Fibroblast of lung (primary cell): ENCODE data around the gene CNPPD1. TPM values are rescaled to one million over a fixed set of nuclear protein-coding genes. Genes with fewer than 3 reads are reported as not detected.
A peak's percentile ranks its signal among the peaks of the same experiment; 100 is the strongest.

ENCODE experiments used
- DNase-seq, 2 donors: peaks; one replicate each; pipeline versions ENCODE4 v3.0.0 to v3.0.0-alpha.2; 2010; ENCODE audit warnings: low read depth in 2 of 2
- H2AFZ ChIP-seq: 2 replicates; pipeline ENCODE4 v1.5.1; 2012; ENCODE audit warnings: low read length, control low read depth, inconsistent platforms
- H3K27ac ChIP-seq: 2 replicates; pipeline ENCODE4 v1.5.1; 2011; ENCODE audit warnings: low read length, control low read depth; ENCODE audit not compliant: insufficient read depth
- H3K27me3 ChIP-seq: 2 replicates; pipeline ENCODE4 v1.5.1; 2011; ENCODE audit warnings: mild to moderate bottlenecking, low read length; ENCODE audit not compliant: control insufficient read depth, insufficient read depth
- H3K36me3 ChIP-seq: 2 replicates; pipeline ENCODE4 v1.5.1; 2011; ENCODE audit warnings: low read length; ENCODE audit not compliant: control insufficient read depth, insufficient read depth
- H3K4me1 ChIP-seq: 2 replicates; pipeline ENCODE4 v1.5.1; 2011; ENCODE audit warnings: low read length; ENCODE audit not compliant: control insufficient read depth, insufficient read depth; ENCODE audit errors: extremely low read depth
- H3K4me2 ChIP-seq: 2 replicates; pipeline ENCODE4 v1.5.1; 2011; ENCODE audit warnings: low read length, control low read depth; ENCODE audit not compliant: insufficient read depth; ENCODE audit errors: extremely low read depth
- H3K4me3 ChIP-seq, 4 experiments: fragments of 200-600 bp in 1 of 4; sonication (generic) in 1 of 4; replicated peaks in 1 of 4; 2 replicates each; pipeline ENCODE4 v1.5.1; 2011 to 2016; ENCODE audit warnings: low read length in 4 of 4, low read depth in 3 of 4, mild to moderate bottlenecking in 3 of 4, control low read depth in 2 of 4, inconsistent platforms in 1 of 4, mixed read lengths in 1 of 4; ENCODE audit not compliant: insufficient read depth in 1 of 4; ENCODE audit errors: control extremely low read depth in 1 of 4
- H3K79me2 ChIP-seq: 2 replicates; pipeline ENCODE4 v1.5.1; 2012; ENCODE audit warnings: mild to moderate bottlenecking, low read length, inconsistent platforms; ENCODE audit not compliant: control insufficient read depth, insufficient read depth
- H3K9ac ChIP-seq: 2 replicates; pipeline ENCODE4 v1.5.1; 2011; ENCODE audit warnings: mild to moderate bottlenecking, low read length, control low read depth; ENCODE audit not compliant: insufficient read depth
- H3K9me3 ChIP-seq: 2 replicates; pipeline ENCODE4 v1.5.1; 2012; ENCODE audit warnings: low read depth, low read length; ENCODE audit not compliant: control insufficient read depth, insufficient read depth
- H4K20me1 ChIP-seq: 2 replicates; pipeline ENCODE4 v1.5.1; 2011; ENCODE audit warnings: low read length; ENCODE audit not compliant: control insufficient read depth, insufficient read depth; ENCODE audit errors: extremely low read depth
- EZH2 ChIP-seq: IDR thresholded peaks from 2 replicates; pipeline ENCODE4 v1.5.1; 2012; ENCODE audit warnings: low read length, control low read depth, mild to moderate bottlenecking; ENCODE audit errors: missing control alignments
- polyA plus RNA-seq, 2 donors: library from polyadenylated mRNA; depleted of rRNA in 1 of 2; stranded (reverse) in 1 of 2; unstranded in 1 of 2; fragments of >200 nt; gene quantifications; 2 replicates each; pipeline ENCODE4 v1.2.1, GENCODE V29; 2011 to 2012; ENCODE audit warnings: missing spikeins in 1 of 2
- total RNA-seq: library from RNA; depleted of rRNA; stranded (reverse); fragments of >200 nt; gene quantifications from 2 replicates; pipeline ENCODE4 v1.2.1, GENCODE V29; 2014
- TF ChIP-seq, protein P1 (sequence below), 2 donors: IDR thresholded peaks in 1 of 2; conservative IDR thresholded peaks in 1 of 2; 1 replicate in 1 of 2; 2 replicates in 1 of 2; pipeline ENCODE4 v1.5.1; 2011 to 2012; ENCODE audit warnings: low read length in 2 of 2, control low read depth in 1 of 2, inconsistent platforms in 1 of 2, low read depth in 1 of 2, mild to moderate bottlenecking in 1 of 2

CNPPD1 gene
- total and polyA plus RNA-seq, 2 donors (not counting 1 experiment from before 2014, with no cell fraction given) = 33.5 to 42.2 TPM

DNA sequence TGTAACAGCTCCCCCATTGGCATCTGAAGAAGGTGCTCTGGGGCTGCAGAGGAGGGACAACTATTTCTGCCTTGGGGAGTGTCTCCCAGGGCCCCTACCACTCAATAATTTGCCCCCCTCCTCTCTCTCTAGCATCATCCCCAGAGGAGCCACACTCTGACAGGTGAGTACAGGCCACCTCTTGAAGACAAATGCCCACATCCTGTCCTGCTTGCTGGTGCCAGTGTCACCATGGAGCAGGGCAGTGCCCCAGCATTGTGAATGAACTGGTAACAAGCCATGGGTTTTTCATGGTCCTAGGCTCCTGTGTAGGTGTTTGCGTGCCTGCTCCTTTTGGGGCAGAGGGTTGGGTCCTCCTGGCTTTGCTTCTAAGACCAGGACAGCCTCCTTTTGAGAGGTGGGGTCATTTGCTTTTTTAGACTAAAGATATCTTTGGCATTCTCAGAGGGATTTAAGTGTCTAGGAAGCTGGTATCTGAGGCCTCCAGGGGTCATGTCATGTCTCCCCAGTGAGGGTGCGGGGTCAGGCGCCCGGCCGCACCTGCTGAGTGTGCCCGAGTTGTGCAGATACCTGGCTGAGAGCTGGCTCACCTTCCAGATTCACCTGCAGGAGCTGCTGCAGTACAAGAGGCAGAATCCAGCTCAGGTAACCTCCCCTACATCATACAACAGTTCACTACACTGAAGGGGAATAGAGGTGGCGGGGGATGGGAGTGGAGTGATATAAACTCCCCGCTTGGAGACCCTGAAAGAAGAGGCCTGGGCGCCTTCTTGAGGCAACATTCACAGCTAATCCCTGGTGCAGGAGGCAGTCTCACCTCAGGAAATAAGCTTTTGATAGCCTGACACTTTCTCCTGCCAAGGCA is 3.1 kb upstream of the CNPPD1 start:
- Histone ChIP-seq H3K27me3 (no peaks in the 10 kb centered on the region), H3K27ac (no peak overlapping the region), H3K9ac (no peak overlapping the region), H3K36me3 (peaks cover 13% of the 10 kb centered on the region), H3K4me2 (peak overlapping the region; percentile 86), H3K4me1 (peaks cover 9% of the 10 kb centered on the region), H3K4me3 (peak overlapping the region in 2 of 4 experiments; percentile 91 to 93), H3K9me3 (no peaks in the 10 kb centered on the region), H2AFZ (no peak overlapping the region), H4K20me1 (no peaks in the 10 kb centered on the region), H3K79me2 (peaks cover 21% of the 10 kb centered on the region)
- TF ChIP-seq EZH2 = no peak
- TF ChIP-seq, protein P1, sequence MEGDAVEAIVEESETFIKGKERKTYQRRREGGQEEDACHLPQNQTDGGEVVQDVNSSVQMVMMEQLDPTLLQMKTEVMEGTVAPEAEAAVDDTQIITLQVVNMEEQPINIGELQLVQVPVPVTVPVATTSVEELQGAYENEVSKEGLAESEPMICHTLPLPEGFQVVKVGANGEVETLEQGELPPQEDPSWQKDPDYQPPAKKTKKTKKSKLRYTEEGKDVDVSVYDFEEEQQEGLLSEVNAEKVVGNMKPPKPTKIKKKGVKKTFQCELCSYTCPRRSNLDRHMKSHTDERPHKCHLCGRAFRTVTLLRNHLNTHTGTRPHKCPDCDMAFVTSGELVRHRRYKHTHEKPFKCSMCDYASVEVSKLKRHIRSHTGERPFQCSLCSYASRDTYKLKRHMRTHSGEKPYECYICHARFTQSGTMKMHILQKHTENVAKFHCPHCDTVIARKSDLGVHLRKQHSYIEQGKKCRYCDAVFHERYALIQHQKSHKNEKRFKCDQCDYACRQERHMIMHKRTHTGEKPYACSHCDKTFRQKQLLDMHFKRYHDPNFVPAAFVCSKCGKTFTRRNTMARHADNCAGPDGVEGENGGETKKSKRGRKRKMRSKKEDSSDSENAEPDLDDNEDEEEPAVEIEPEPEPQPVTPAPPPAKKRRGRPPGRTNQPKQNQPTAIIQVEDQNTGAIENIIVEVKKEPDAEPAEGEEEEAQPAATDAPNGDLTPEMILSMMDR (conservative IDR thresholded peaks at IDR 0.05 in 1 of 2, IDR thresholded peaks at IDR 0.05 in 1 of 2; ENCODE audit: low read depth in 1 of 2, low read length in 2 of 2) = no peak
- no peak for DNase-seq

DNA sequence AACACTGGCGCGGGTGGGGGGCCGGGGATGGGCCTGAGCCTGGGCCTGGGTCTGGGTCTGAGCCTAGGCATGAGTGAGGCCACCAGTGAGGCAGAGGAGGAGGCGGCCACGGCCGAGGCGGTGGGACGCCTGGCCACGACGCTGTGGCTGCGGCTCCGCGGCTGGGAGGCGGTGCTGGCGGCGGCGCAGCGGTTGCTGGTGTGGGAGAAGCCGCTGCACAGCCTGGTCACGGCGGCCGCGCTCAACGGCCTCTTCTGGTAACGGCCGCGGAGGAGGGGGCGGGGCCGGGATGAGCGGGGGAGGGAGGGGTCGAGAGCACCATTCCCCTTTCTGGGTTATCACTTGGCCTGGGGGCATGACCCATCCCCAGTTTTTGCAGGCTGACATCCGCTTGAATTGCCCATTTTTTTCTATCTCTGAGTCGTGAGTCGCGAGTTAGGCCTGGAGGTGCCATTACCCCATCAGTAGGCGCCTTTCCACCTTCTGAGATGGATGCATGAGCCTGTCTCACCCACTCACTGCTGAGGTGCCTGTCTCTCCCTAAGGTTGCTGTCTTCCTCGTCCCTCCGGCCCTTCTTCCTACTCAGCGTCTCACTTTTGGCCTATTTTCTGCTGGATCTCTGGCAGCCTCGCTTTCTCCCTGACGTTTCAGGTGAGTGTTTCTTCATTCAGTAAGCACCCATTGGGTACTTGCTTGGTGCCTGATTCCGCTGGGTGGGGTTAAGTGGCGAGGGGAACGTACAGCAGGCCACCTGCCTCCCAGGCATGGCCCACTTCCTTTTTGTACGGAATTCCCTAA is 1.9 kb upstream of the CNPPD1 start:
- peaks cover 23% of the 10 kb centered on the region for H3K79me2 ChIP-seq
- peak in 1 of 2 donors; percentile 28 for DNase-seq
- H4K20me1 ChIP-seq = no peaks in the 10 kb centered on the region
- peak overlapping the region; percentile 86 for H3K4me2 ChIP-seq
- peaks cover 9% of the 10 kb centered on the region for H3K4me1 ChIP-seq
- no peaks in the 10 kb centered on the region for H3K27me3 ChIP-seq
- no peaks in the 10 kb centered on the region for H3K9me3 ChIP-seq
- H3K4me3 ChIP-seq = peak overlapping the region; percentile 61 to 93 (median 78)
- peak overlapping the region; percentile 17 for H3K27ac ChIP-seq
- TF ChIP-seq, protein P1 (conservative IDR thresholded peaks at IDR 0.05 in 1 of 2, IDR thresholded peaks at IDR 0.05 in 1 of 2; ENCODE audit: low read depth in 1 of 2, low read length in 2 of 2) = no peak
- no peak for TF ChIP-seq EZH2
- H3K36me3 ChIP-seq = peaks cover 15% of the 10 kb centered on the region
- peak overlapping the region; percentile 91 for H3K9ac ChIP-seq
- H2AFZ ChIP-seq = peak overlapping the region; percentile 69
